Esophagus squamous epithelium (tissue), 5 donors: ENCODE data around the gene PSIP1. TPM values are rescaled to one million over a fixed set of nuclear protein-coding genes. Genes with fewer than 3 reads are reported as not detected.

Experiments used
- DNase-seq: peaks from one replicate; lab custom pipeline; 2025; lab: John Stamatoyannopoulos, UW
- H3K27ac ChIP-seq, 4 donors: fragments of 200-600 bp; sonication (generic); one replicate each; pipeline ENCODE4 v1.5.1; 2016 to 2019; ENCODE audit warnings: mild to moderate bottlenecking in 1 of 4
- H3K27me3 ChIP-seq, 4 donors: fragments of 200-600 bp; sonication (generic); 1 replicate in 3 of 4; 2 replicates in 1 of 4; pipeline versions ENCODE4 v1.5.1 to v1.6.0; 2017 to 2021; ENCODE audit warnings: antibody characterized with exemption in 1 of 4
- H3K36me3 ChIP-seq, 3 donors: fragments of 200-600 bp; sonication (generic); one replicate each; pipeline ENCODE4 v1.5.1; 2016 to 2019
- H3K4me1 ChIP-seq, 3 donors: fragments of 200-600 bp; sonication (generic); one replicate each; pipeline ENCODE4 v1.5.1; 2017 to 2019
- H3K4me3 ChIP-seq, 4 donors: fragments of 200-600 bp; sonication (generic); 1 replicate in 3 of 4; 2 replicates in 1 of 4; pipeline ENCODE4 v1.5.1; 2016 to 2019; ENCODE audit warnings: mild to moderate bottlenecking in 2 of 4, moderate library complexity in 1 of 4
- H3K9me3 ChIP-seq, 3 donors: fragments of 200-600 bp; sonication (generic); one replicate each; pipeline ENCODE4 v1.5.1; 2016 to 2019
- CTCF ChIP-seq, 6 experiments: fragments of 450-650 bp in 4 of 6; fragments of 200-600 bp in 2 of 6; sonication (generic) in 2 of 6; IDR thresholded peaks; one replicate each; pipeline ENCODE4 v1.5.1; 2016 to 2019; ENCODE audit warnings: antibody characterized with exemption in 6 of 6, mild to moderate bottlenecking in 4 of 6, moderate library complexity in 4 of 6
- POLR2A ChIP-seq, 4 donors: fragments of 450-650 bp; IDR thresholded peaks; one replicate each; pipeline ENCODE4 v1.6.1; 2017; ENCODE audit warnings: antibody characterized with exemption in 4 of 4, mild to moderate bottlenecking in 4 of 4, moderate library complexity in 3 of 4
- WGBS, 2 donors: methylation state at CpG; one replicate each; pipeline ENCODE4 v1.1.5; 2018; 5-methylcytosine and 5-hydroxymethylcytosine counted together
- intact Hi-C: fragments of 100-400 bp; cut with DNase I; formaldehyde crosslinking; loops from one replicate; pipeline ENCODE4 v1.15.0; 2022
- total RNA-seq, 4 donors: library from RNA; depleted of rRNA; stranded (reverse); fragments of >200 nt; gene quantifications; one replicate each; pipeline ENCODE4 v1.1.0, GENCODE V29; 2016
- donor health status: DM: yes; HTN: yes; CAD: no.

The PSIP1 gene
- total RNA-seq, 4 donors from 2014 or later: 6.7 to 26.1 (median 17.7) TPM

- peaks cover 0 to 61% (median 16%) of the 10 kb centered on the region in 3 donors for H3K4me1 ChIP-seq
- no peak overlapping the region for H3K27ac ChIP-seq
- intact Hi-C loops: no loop called here
Measured at GRCh38 chr9:15426019-15426418, 84.8 kb downstream of the PSIP1 start.

GRCh38 chr9:15423231-15423985, 87.4 kb downstream of the PSIP1 start:
- Histone ChIP-seq H3K27me3 (no peaks in the 10 kb centered on the region), H3K4me1 (peaks cover 0 to 51% (median 10%) of the 10 kb centered on the region in 3 donors), H3K4me3 (peak overlapping the region; percentile 78 to 97 (median 87)), H3K36me3 (peaks cover 0 to 35% (median 0%) of the 10 kb centered on the region in 3 donors), H3K27ac (peak overlapping the region; percentile 87 to 96 (median 92)), H3K9me3 (no peaks in the 10 kb centered on the region)
- 1 to 3% methylated on average over 14 to 16 of the region's 18 CpGs for WGBS, 2 donors
- intact Hi-C loops: no loop called here
- peak in 1 of 6 experiments; percentile 30 for TF ChIP-seq CTCF (IDR thresholded peaks at IDR 0.05)
- no peak for TF ChIP-seq POLR2A (IDR thresholded peaks at IDR 0.05)
- no peak for DNase-seq

More at GRCh38 chr9:15426019-15426418, 84.8 kb downstream of the PSIP1 start:
- WGBS, 2 donors: 77 to 88% methylated on average over 8 of the region's 8 CpGs
- peaks cover 0 to 39% (median 0%) of the 10 kb centered on the region in 3 donors for H3K36me3 ChIP-seq
- H3K9me3 ChIP-seq: no peaks in the 10 kb centered on the region
- TF ChIP-seq CTCF (IDR thresholded peaks at IDR 0.05): no peak
- no peak for TF ChIP-seq POLR2A (IDR thresholded peaks at IDR 0.05)
- no peak overlapping the region for H3K4me3 ChIP-seq
- no peaks in the 10 kb centered on the region for H3K27me3 ChIP-seq
- DNase-seq: no peak

- H3K9me3 ChIP-seq: no peaks in the 10 kb centered on the region
- no peaks in the 10 kb centered on the region for H3K27me3 ChIP-seq
- H3K4me3 ChIP-seq: peak within 1 kb of the TSS; percentile 78 to 97 (median 87)
- TF ChIP-seq CTCF (IDR thresholded peaks at IDR 0.05) (peak in 4 of 6 experiments; percentile 4 to 31 (median 12)), POLR2A (IDR thresholded peaks at IDR 0.05) (peak in 3 of 4 donors; percentile 7 to 74 (median 62))
- WGBS, 2 donors: 5% methylated on average over 4 of the region's 70 CpGs; no CpG with 5 or more reads in 1 of the 2 donors
- H3K36me3 ChIP-seq: peaks cover 0 to 32% (median 0%) of the 10 kb centered on the region in 3 donors
- intact Hi-C loops: no loop called here
- H3K4me1 ChIP-seq: peaks cover 0 to 51% (median 10%) of the 10 kb centered on the region in 3 donors
- peak; percentile 76 for DNase-seq
- peak within 1 kb of the TSS; percentile 87 to 96 (median 92) for H3K27ac ChIP-seq
Measured at GRCh38 chr9:15422372-15423230, 88.2 kb downstream of the PSIP1 start, which contains the start of gene SNAPC3. Gene SNAPC3 (plus strand): TSS chr9:15422876. CDS start chr9:15422880, 4 bp downstream.

GRCh38 chr9:15421990-15422371, 88.8 kb downstream of the PSIP1 start:
- H3K4me3 ChIP-seq: peak overlapping the region; percentile 78 to 97 (median 87)
- TF ChIP-seq CTCF (IDR thresholded peaks at IDR 0.05) (no peak), POLR2A (IDR thresholded peaks at IDR 0.05) (no peak)
- DNase-seq: no peak
- WGBS, 2 donors: 24 to 37% methylated on average over 9 of the region's 9 CpGs
- H3K27ac ChIP-seq: peak overlapping the region; percentile 87 to 96 (median 92)
- no peaks in the 10 kb centered on the region for H3K9me3 ChIP-seq
- H3K4me1 ChIP-seq: peaks cover 0 to 45% (median 10%) of the 10 kb centered on the region in 3 donors
- no peaks in the 10 kb centered on the region for H3K27me3 ChIP-seq
- intact Hi-C loops: no loop called here
- peaks cover 0 to 25% (median 0%) of the 10 kb centered on the region in 3 donors for H3K36me3 ChIP-seq
